ENCODE measurements around the gene UBR2.
"Not testable (repeated sequence)": the region's sequence is repeated elsewhere in the genome, so short reads cannot be mapped to it uniquely, and the experiment has no call there.

UBR2 gene

GRCh38 chr6:42618686-42619085 lies 54.9 kb downstream of the UBR2 start:
- no peak for DNase-seq

DNA sequence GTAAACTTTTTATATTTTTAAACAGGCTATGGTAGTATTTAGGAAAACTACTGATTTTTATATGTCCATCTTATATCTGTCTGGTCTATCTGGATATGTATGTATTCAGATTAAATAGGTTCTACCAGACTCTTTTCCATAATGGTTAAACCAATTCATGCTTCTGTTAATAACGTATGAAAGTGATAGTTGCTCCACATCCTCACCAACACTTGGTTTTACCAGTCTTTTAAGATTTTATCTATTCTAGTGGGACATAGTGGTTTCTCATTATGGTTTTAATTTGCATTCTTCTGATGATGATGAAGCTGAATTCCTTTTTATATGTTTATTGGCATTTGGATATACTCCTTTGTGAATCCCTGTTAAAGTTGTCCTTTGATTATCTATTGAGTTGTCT lies 56.1 kb downstream of the UBR2 start:
- no peak for DNase-seq

- DNase-seq, result no peak
Measured at GRCh38 chr6:42624601-42625000, 60.8 kb downstream of the UBR2 start.

GRCh38 chr6:42627044-42627443 lies 63.2 kb downstream of the UBR2 start:
- DNase-seq, result peak; percentile 38

DNA sequence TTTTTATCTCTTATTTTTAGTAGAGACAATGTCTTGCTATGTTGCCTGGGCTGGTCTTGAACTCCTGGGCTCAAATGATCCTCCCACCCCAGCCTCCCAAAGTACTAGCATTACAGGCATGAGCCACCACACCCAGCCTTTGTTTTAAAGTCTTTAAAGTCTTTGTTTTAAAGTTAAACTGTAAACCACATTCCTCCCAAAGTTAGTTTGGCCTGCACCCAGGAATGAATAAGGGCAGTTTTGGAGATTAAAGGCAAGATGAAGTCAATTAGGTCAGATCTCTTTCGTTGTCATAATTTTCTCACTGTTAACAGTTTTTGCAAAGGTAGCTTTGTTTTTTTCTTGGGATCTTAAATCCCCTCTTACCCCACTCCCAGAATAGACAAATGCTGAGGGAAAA lies 63.8 kb downstream of the UBR2 start:
- no peak for DNase-seq

DNA sequence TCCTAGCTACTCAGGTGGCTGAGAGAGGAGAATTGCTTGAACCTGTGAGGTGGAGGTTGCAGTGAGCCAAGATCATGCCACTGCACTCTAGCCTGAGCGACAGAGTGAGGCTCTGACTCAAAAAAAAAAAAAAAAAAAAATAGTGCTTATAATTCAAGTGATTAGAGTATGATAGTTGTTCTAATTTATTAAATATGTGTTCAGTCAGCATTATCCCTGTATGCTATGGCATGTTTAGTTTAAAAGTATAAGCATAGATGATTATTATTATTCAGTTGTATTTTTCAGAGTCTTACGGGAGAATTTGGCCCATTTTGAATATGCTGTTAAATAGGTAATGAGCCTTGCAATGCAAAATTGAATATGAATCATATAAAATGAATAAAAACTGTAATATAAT lies 64.8 kb downstream of the UBR2 start:
- no peak for DNase-seq

DNA sequence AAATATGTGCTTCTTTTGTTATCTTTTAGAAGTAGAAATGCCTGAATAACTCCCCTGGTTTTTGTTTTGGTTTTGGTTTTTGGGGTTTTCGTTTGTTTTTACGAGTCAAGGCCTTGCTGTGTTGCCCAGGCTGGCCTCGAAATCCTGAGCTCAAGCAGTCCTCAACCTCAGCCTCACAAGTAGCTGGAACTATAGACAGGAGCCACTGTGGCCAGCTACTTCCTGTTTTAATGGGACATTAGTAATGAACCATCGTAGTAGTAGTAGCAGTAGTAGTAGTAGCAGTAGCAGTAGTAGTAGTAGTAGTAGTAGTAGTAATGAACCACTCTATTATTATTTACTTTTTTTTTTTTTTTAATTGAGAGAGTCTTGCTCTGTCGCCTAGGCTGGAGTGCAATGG lies 66.0 kb downstream of the UBR2 start:
- peak; percentile 27 for DNase-seq

GRCh38 chr6:42637681-42638080 lies 73.9 kb downstream of the UBR2 start:
- no peak for DNase-seq

DNA sequence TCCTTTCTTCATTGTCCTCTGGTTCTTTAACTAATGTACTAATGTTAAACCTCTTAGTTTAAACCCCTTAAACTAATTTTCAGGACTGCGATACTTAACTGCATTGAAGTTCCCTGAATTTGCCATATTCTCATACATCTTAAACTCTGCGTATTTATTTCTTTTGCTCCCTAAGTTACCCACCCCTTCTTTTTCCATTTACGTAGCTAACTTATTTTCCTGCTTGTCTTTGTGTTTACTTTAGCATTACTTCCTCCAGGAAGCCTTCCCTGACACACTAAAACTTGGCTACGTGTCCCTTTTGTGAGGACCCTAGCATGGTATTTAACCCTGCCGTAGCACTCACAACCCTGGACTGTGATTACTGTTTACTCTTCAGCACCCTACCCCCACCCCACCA lies 79.0 kb downstream of the UBR2 start:
- DNase-seq, result no peak

DNA sequence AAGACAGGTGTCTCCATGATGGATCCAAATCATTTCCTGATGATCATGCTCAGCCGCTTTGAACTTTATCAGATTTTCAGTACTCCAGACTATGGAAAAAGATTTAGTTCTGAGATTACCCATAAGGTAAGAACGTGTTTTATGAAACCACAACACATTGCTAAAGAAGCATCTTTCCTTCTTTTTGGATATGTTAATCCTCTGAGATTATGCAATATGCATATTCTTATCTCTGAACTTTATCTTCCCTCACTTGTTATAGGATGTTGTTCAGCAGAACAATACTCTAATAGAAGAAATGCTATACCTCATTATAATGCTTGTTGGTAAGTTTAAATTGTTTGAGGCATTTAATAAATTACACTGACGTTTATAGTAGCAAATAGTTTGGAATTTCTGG lies 80.4 kb downstream of the UBR2 start:
- DNase-seq, result no peak

DNA sequence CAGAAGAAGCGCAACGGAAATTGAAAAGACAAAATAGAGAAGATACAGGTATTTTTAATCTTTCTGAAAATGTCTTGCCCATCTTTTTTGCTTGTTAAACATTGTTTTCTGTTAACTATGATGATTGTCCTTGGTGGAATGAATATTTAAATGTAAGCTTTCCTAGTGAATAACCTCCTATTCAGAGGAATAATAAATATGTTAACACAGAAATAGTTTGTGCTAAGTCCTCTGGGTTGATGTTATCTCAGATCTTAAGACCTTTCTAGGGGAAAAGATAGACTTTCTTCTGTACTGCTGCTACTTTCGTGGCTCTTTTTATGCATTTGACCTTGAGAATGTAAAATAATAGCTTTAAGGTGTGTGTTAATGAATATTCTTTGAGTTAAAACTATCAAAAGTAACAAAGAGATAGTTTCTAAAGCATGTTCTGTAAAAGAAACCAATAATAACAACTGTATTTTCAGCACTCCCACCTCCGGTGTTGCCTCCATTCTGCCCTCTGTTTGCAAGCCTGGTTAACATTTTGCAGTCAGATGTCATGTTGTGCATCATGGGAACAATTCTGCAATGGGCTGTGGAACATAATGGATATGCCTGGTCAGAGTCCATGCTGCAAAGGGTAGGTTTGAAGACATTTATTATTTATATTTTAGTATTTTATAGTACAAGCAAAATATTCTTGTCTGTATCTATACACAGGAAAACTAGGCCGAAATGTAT lies 88.4 kb downstream of the UBR2 start:
- DNase-seq, result no peak

GRCh38 chr6:42653851-42654250 lies 90.0 kb downstream of the UBR2 start:
- DNase-seq, result no peak

- no peak for DNase-seq
Measured at GRCh38 chr6:42659806-42660205, 96.0 kb downstream of the UBR2 start.

- peak; percentile 91 for DNase-seq
Measured at GRCh38 chr6:42661540-42662153, 97.8 kb downstream of the UBR2 start.

DNA sequence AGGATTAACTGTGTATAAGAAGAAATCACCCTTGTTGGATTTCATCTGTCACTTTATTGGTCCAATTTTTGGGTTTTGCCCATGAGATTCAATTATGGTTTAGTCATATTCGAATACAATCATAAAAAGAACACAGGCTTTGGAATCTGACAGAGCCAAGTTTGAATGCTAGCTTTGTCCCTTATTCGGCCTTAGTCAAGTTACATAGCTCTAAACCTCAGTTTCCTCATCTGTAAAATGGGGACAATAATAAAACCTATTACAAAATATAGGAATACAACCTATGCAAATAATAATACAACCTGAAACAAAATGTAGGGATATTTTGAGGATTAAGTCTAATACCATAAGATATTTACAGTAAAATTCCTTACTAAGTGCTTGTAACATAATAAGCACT lies 100.9 kb downstream of the UBR2 start:
- no peak for DNase-seq

DNA sequence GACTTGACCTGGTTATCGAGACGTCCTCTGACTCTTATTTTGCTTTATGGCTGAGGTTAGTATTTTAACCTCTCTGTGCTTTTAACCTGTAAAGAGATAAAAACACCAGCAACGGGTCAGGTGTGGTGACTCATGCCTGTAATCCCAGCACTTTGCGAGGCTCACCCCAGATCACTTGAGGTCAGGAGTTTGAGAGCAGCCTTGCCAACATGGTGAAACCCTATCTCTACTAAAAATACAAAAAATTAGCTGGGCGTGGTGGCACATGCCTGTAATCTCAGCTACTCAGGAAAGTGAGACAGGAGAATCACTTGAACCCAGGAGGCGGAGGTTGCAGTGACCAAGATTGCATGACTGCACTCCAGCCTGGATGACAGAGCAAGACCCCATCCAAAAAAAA lies 110.5 kb downstream of the UBR2 start:
- not testable (repeated sequence) for DNase-seq

GRCh38 chr6:42674780-42675179 lies 111.0 kb downstream of the UBR2 start:
- DNase-seq, result no peak

- DNase-seq, result no peak
Measured at GRCh38 chr6:42679358-42679757, 115.5 kb downstream of the UBR2 start.

- DNase-seq, result no peak
Measured at GRCh38 chr6:42688281-42688680, 124.5 kb downstream of the UBR2 start.

- no peak for DNase-seq
Measured at GRCh38 chr6:42689371-42689770, 125.5 kb downstream of the UBR2 start.

GRCh38 chr6:42690151-42690702 lies 126.4 kb downstream of the UBR2 start:
- DNase-seq, result no peak

- no peak for DNase-seq
Measured at GRCh38 chr6:42690872-42691271, 127.0 kb downstream of the UBR2 start.

DNA sequence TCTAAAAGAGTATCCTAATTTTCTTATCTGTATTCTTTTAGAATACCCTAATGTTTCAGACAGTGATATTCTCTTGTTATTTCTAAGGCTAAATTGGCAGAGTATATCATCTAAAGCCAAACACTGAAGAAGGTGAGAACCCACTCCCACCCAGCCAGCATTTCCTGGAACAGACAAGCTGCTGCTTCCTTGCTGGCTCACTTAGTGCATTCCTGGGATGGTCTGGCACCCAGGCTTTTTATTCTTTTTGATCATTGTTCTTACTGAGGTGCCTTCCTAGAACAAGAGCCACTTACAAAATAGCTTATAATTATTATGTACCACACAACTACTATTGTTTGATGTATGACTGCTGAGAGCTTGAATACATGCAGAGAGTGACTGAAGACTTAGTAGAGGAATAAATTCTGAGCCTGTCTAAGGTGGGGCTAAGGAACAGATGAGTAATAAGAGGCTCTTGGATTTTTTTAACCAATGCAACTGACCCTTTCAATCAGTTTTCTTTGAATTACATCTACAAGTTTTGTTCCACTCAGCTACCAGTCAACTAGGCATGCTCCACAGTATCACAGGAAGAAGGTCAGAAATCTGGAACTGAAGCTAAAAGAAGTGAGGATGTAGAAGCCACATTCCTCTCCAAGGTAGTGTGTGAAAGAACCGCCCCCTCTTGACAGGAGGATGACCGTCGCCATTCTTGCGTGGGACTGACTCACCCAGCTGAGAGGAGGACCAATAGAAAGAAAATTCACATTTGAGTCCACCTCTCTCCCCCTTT lies 128.5 kb downstream of the UBR2 start:
- DNase-seq, result no peak

Data from OCI-M1 (cell line).